Hepatocyte (in vitro differentiated cells): Measurements from ENCODE around the gene ZMAT5. TPM values are rescaled to one million over a fixed set of nuclear protein-coding genes. Genes with fewer than 3 reads are reported as not detected.
A peak's percentile ranks its signal among the peaks of the same experiment; 100 is the strongest.

Experiments used
- DNase-seq: peaks from one replicate; pipeline ENCODE4 v3.0.0-alpha.2; 2016; ENCODE audit warnings: low spot score
- H2AFZ ChIP-seq: fragments of 200-600 bp; sonication (generic); 2 replicates; pipeline ENCODE4 v1.6.0; 2016; ENCODE audit warnings: antibody characterized with exemption, mild to moderate bottlenecking
- H3K27ac ChIP-seq: fragments of 200-600 bp; sonication (generic); 2 replicates; pipeline ENCODE4 v1.5.1; 2016; ENCODE audit warnings: mild to moderate bottlenecking
- H3K27me3 ChIP-seq: fragments of 200-600 bp; sonication (generic); 2 replicates; pipeline ENCODE4 v1.6.1; 2016
- H3K36me3 ChIP-seq: fragments of 200-600 bp; sonication (generic); replicated peaks from 2 replicates; pipeline ENCODE4 v1.5.1; 2016; ENCODE audit warnings: low read depth; ENCODE audit not compliant: insufficient read depth
- H3K4me1 ChIP-seq: fragments of 200-600 bp; sonication (generic); 2 replicates; pipeline ENCODE4 v1.5.1; 2016; ENCODE audit warnings: mild to moderate bottlenecking, moderate library complexity; ENCODE audit not compliant: insufficient read depth
- H3K4me2 ChIP-seq: fragments of 200-600 bp; sonication (generic); 2 replicates; pipeline ENCODE4 v1.6.0; 2016
- H3K4me3 ChIP-seq: fragments of 200-600 bp; sonication (generic); 2 replicates; pipeline ENCODE4 v1.5.1; 2016; ENCODE audit warnings: mild to moderate bottlenecking
- H3K79me2 ChIP-seq: fragments of 200-600 bp; sonication (generic); 2 replicates; pipeline ENCODE4 v1.6.0; 2017; ENCODE audit warnings: mild to moderate bottlenecking
- H3K9me2 ChIP-seq: fragments of 200-600 bp; sonication (generic); replicated peaks from 2 replicates; pipeline ENCODE4 v1.6.0; 2017; ENCODE audit warnings: mild to moderate bottlenecking; ENCODE audit not compliant: insufficient read depth
- H3K9me3 ChIP-seq: fragments of 200-600 bp; sonication (generic); 2 replicates; pipeline ENCODE4 v1.5.1; 2016; ENCODE audit warnings: low read depth, mild to moderate bottlenecking
- H4K20me1 ChIP-seq: fragments of 200-600 bp; sonication (generic); 2 replicates; pipeline ENCODE4 v1.6.0; 2016; ENCODE audit warnings: mild to moderate bottlenecking; ENCODE audit not compliant: insufficient read depth, poor library complexity, severe bottlenecking
- CTCF ChIP-seq: fragments of 200-600 bp; sonication (generic); IDR thresholded peaks from 2 replicates; pipeline ENCODE4 v1.5.1; 2016; ENCODE audit warnings: antibody characterized with exemption, mild to moderate bottlenecking; ENCODE audit not compliant: poor library complexity
- EZH2 ChIP-seq: fragments of 200-600 bp; sonication (generic); IDR thresholded peaks from 2 replicates; pipeline ENCODE4 v1.6.1; 2016; ENCODE audit warnings: antibody characterized with exemption, mild to moderate bottlenecking, borderline replicate concordance
- EZH2phosphoT487 ChIP-seq: fragments of 200-600 bp; sonication (generic); IDR thresholded peaks from one replicate; pipeline ENCODE4 v1.6.1; 2018; ENCODE audit warnings: antibody characterized with exemption, mild to moderate bottlenecking, low read depth, moderate library complexity; ENCODE audit not compliant: unreplicated experiment, severe bottlenecking
- WGBS: methylation state at CpG from one replicate; pipeline ENCODE4 v1.1.6; 2016; ENCODE audit warnings: low lambda C conversion rate; ENCODE audit errors: missing lambda C conversion rate; 5-methylcytosine and 5-hydroxymethylcytosine counted together
- polyA plus RNA-seq: library from polyadenylated mRNA; unstranded; fragments of >200 nt; fragmentation: Nextera tagmentation; extraction: Ambion mirVana; gene quantifications from 2 replicates; pipeline ENCODE4 v1.2.1, GENCODE V29; 2016
- total RNA-seq: library from RNA; depleted of rRNA; stranded (reverse); fragments of >200 nt; gene quantifications from 2 replicates; pipeline ENCODE4 v1.2.3, GENCODE V29; 2014

Gene ZMAT5
- total and polyA plus RNA-seq, 2 experiments from 2014 or later = 18.2 to 38.5 TPM

- no peaks in the 10 kb centered on the region for H3K36me3 ChIP-seq
Observed at GRCh38 chr22:29690476-29690875, 76.3 kb downstream of the ZMAT5 start.

GRCh38 chr22:29689880-29690213 is 77.0 kb downstream of the ZMAT5 start:
- no peak overlapping the region for H3K4me3 ChIP-seq
- TF ChIP-seq EZH2phosphoT487 (no peak), EZH2 (no peak), CTCF (peak; percentile 83)
- H3K4me2 ChIP-seq = peak overlapping the region; percentile 28
- peak overlapping the region; percentile 45 for H3K27ac ChIP-seq
- no peaks in the 10 kb centered on the region for H4K20me1 ChIP-seq
- no peaks in the 10 kb centered on the region for H3K36me3 ChIP-seq
- no peaks in the 10 kb centered on the region for H3K9me2 ChIP-seq
- no peak overlapping the region for H2AFZ ChIP-seq
- H3K9me3 ChIP-seq = no peaks in the 10 kb centered on the region
- no peaks in the 10 kb centered on the region for H3K79me2 ChIP-seq
- WGBS = 20% methylated on average over 8 of the region's 8 CpGs
- DNase-seq = peak; percentile 75
- peaks cover 10% of the 10 kb centered on the region for H3K4me1 ChIP-seq
- no peaks in the 10 kb centered on the region for H3K27me3 ChIP-seq

More at GRCh38 chr22:29690476-29690875, 76.3 kb downstream of the ZMAT5 start:
- no peaks in the 10 kb centered on the region for H3K9me3 ChIP-seq
- DNase-seq = no peak
- peaks cover 10% of the 10 kb centered on the region for H3K4me1 ChIP-seq
- TF ChIP-seq EZH2 = no peak
- no peak for TF ChIP-seq CTCF
- TF ChIP-seq EZH2phosphoT487 = no peak
- no peaks in the 10 kb centered on the region for H4K20me1 ChIP-seq
- no peak overlapping the region for H3K4me3 ChIP-seq
- peak overlapping the region; percentile 41 for H3K27ac ChIP-seq
- 55% methylated on average over 9 of the region's 9 CpGs for WGBS
- H3K79me2 ChIP-seq = no peaks in the 10 kb centered on the region
- H3K9me2 ChIP-seq = no peaks in the 10 kb centered on the region
- no peak overlapping the region for H2AFZ ChIP-seq
- H3K27me3 ChIP-seq = no peaks in the 10 kb centered on the region
- peak overlapping the region; percentile 28 for H3K4me2 ChIP-seq

- peak overlapping the region; percentile 28 for H3K4me2 ChIP-seq
- no peaks in the 10 kb centered on the region for H3K36me3 ChIP-seq
- WGBS = 53% methylated on average over 5 of the region's 5 CpGs
- no peak overlapping the region for H2AFZ ChIP-seq
- no peaks in the 10 kb centered on the region for H3K9me2 ChIP-seq
- H3K27me3 ChIP-seq = no peaks in the 10 kb centered on the region
- no peaks in the 10 kb centered on the region for H3K79me2 ChIP-seq
- no peaks in the 10 kb centered on the region for H3K9me3 ChIP-seq
- H3K4me1 ChIP-seq = peaks cover 10% of the 10 kb centered on the region
- TF ChIP-seq EZH2 (no peak), EZH2phosphoT487 (no peak)
- no peak for DNase-seq
- H3K27ac ChIP-seq = peak overlapping the region; percentile 45
- H3K4me3 ChIP-seq = no peak overlapping the region
- H4K20me1 ChIP-seq = no peaks in the 10 kb centered on the region
Observed at GRCh38 chr22:29689206-29689879, 77.5 kb downstream of the ZMAT5 start.

- H3K36me3 ChIP-seq = no peaks in the 10 kb centered on the region
- no peaks in the 10 kb centered on the region for H3K79me2 ChIP-seq
- TF ChIP-seq EZH2 (no peak), CTCF (no peak), EZH2phosphoT487 (no peak)
- WGBS = 100% methylated on average over 4 of the region's 4 CpGs
- H3K9me3 ChIP-seq = no peaks in the 10 kb centered on the region
- no peak overlapping the region for H3K27ac ChIP-seq
- H3K4me2 ChIP-seq = no peak overlapping the region
- no peak overlapping the region for H3K4me3 ChIP-seq
- no peak overlapping the region for H2AFZ ChIP-seq
- no peak for DNase-seq
- no peaks in the 10 kb centered on the region for H3K4me1 ChIP-seq
- no peaks in the 10 kb centered on the region for H3K9me2 ChIP-seq
- no peaks in the 10 kb centered on the region for H3K27me3 ChIP-seq
- H4K20me1 ChIP-seq = no peaks in the 10 kb centered on the region
Observed at GRCh38 chr22:29684244-29684643, 82.6 kb downstream of the ZMAT5 start.
